GM18505 (cell line): Measurements from ENCODE around the gene TGFBR3.

ENCODE experiments used
- ATAC-seq: cut with Tn5 transposase; IDR thresholded peaks from one replicate; pipeline ENCODE4 v1.9.1; 2021; ENCODE audit not compliant: unreplicated experiment
- POLR2A ChIP-seq: IDR thresholded peaks from 4 replicates; pipeline ENCODE4 v1.6.1; 2011; ENCODE audit warnings: borderline replicate concordance; ENCODE audit not compliant: insufficient read depth, insufficient read length; ENCODE audit errors: extremely low read depth

The TGFBR3 gene

GRCh38 chr1:91706140-91706957, 179.6 kb downstream of the TGFBR3 start:
- TF ChIP-seq POLR2A = no peak
- ATAC-seq = no peak

DNA sequence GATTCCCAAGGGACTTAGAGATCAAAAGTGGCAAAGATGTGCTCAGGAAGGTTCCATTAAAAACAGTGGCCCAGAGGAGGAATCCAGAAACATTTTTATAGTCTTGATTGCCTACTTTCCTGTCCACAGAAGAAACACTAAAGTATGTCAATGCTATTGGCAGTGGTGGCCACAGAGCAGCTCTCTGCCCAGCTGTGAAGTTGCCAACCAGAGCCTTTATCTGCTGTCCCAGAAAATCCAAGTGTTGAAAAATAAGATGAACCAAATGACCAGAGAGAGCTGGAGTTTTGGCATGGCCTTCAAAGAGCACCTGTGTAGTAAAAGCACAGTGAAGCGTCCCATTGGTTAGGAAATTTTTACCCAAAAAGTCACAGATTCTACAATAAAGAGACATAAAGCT, 181.2 kb downstream of the TGFBR3 start:
- no peak for TF ChIP-seq POLR2A
- ATAC-seq = no peak

DNA sequence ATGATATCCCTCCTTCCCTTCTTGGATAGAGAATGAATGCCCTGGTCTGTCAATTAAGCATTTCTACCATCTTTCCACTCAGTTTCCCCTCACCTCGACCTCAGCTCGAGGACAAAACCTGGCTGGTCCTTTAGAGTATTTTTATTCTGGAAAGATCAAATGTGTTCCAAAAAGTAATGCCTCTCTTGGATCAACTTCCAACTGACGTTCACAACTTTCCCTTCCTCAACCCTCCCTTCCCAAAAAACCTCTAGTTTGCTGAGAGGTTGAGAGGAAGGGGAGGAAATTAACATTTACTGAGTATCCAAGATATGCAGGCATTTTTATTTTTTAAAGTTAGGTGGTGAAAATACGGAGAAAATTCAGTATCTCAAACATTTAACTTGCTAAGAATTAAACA, 182.9 kb downstream of the TGFBR3 start:
- TF ChIP-seq POLR2A = no peak
- ATAC-seq = no peak

DNA sequence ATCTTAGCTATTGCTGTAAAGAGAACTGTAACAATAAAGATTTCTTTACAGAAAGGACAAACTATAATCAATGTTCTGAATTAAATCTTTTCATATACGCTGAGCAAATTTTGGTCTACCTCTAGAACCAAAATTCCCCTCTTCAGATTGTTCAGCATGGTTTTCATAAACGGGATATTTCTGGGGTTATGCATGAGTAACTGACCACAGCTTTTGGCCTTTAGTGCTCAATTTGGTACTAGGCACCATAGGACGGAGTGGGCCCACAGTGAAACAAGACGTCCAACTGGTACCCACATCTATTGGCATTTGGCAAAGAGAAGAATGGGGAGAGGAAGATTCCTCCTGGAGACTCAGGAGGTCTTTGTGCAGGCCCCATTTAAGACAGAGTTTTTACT, 184.5 kb downstream of the TGFBR3 start:
- no peak for TF ChIP-seq POLR2A
- ATAC-seq = no peak

- ATAC-seq = no peak
- TF ChIP-seq POLR2A = no peak
Observed at GRCh38 chr1:91700771-91701471, 185.0 kb downstream of the TGFBR3 start.

DNA sequence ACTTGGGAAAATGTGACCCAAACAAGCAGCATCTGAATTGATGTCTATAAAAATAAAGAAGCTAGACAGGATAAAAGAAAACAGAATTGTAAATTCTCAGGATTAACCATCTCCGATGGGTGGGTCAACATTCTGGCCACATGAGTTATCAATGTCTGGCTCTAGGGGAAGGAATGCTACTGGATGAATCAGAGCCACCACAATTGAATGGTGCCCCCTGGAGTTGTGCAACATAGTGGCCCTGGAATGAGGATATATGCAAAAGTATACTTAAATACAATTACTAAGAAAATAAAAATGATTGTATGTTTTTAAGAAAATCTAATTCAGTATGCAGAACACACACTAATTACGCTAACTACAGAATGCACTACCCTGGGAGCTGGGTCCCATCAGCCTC, 185.6 kb downstream of the TGFBR3 start:
- no peak for ATAC-seq
- no peak for TF ChIP-seq POLR2A

GRCh38 chr1:91699339-91699974, 186.5 kb downstream of the TGFBR3 start:
- TF ChIP-seq POLR2A = no peak
- ATAC-seq = no peak

DNA sequence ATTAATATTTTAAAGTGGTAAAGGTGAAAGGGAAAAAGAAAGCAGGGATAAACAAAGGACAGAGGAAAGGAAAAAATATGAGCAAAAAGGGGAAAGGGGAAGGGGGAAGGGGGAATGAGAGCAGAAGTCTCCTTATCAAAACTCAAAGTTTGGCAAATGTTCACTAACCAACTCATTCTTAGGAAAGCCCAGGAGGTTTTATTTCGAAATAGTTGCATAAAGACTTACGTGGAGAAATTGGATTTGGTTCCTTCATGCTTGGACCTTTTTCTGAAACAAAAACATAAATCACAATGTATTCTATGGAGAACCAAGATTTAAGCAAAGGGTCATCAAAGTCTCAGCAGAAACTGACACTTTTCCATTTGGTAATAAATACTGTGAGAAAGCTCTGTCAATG, 188.1 kb downstream of the TGFBR3 start:
- ATAC-seq = no peak
- no peak for TF ChIP-seq POLR2A

DNA sequence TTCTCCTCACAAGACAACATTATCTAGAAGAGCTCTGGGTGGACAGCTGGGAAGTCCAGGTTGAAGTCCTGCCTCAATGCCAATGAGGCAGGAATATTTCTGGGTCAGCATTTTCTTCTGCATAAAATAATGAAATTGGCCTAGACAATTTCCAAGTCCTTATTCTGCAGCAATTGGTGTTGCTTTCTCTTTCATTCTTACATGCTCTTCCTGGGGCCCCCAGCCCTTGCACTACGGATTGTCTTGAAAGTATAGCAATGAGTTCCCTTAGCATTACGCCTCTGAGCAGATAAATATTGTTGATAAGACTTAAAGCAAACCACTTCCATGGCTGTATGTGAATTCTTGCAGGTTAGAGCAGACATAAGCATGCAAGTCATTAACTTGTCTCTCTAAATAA, 188.5 kb downstream of the TGFBR3 start:
- TF ChIP-seq POLR2A = no peak
- peak; percentile 98 for ATAC-seq

- no peak for ATAC-seq
Observed at GRCh38 chr1:91696321-91696720, 189.6 kb downstream of the TGFBR3 start.

GRCh38 chr1:91693557-91693956, 192.4 kb downstream of the TGFBR3 start:
- ATAC-seq = no peak
- TF ChIP-seq POLR2A = no peak

More at GRCh38 chr1:91696321-91696720, 189.6 kb downstream of the TGFBR3 start:
- TF ChIP-seq POLR2A = no peak

DNA sequence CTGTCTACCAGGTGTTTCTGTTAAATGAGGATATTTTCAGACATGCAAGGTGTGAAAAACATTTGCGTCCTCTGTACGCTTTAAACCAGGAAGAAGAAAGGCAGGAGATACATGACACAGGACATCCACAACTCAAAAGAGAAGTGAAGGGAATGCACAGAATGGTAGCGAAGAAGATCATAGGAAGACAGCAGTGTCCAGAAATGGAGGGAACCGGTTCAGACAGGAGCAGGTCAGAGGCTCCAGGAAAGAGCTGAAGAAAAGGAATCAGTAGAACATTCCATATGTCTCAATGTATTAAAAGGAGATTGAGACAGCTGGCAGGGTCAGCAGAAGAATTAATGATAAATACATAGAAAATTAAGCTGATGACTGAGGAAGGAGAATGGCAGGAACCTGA, 194.4 kb downstream of the TGFBR3 start:
- no peak for ATAC-seq
- TF ChIP-seq POLR2A = no peak

- TF ChIP-seq POLR2A = no peak
- ATAC-seq = no peak
Observed at GRCh38 chr1:91689641-91690481, 196.1 kb downstream of the TGFBR3 start.
